ENCODE data around the gene CNTN1.

Gene CNTN1

GRCh38 chr12:40963751-40964150, 271.5 kb downstream of the CNTN1 start:
- DNase-seq (ENCODE audit: low read depth, low spot score), result no peak

- DNase-seq (ENCODE audit: low read depth, low spot score), result no peak
These were observed 277.6 kb downstream of the CNTN1 start for GRCh38 chr12:40969796-40970195.

- no peak for DNase-seq (ENCODE audit: low read depth, low spot score)
These were observed 278.2 kb downstream of the CNTN1 start for GRCh38 chr12:40970320-40970907.

GRCh38 chr12:40971911-40972310, 279.7 kb downstream of the CNTN1 start:
- DNase-seq (ENCODE audit: low read depth, low spot score), result no peak

- DNase-seq (ENCODE audit: low read depth, low spot score), result no peak
These were observed 284.3 kb downstream of the CNTN1 start for GRCh38 chr12:40976546-40976945.

GRCh38 chr12:40980427-40980961, 288.3 kb downstream of the CNTN1 start:
- DNase-seq (ENCODE audit: low read depth, low spot score), result no peak

GRCh38 chr12:40986001-40986400, 293.8 kb downstream of the CNTN1 start:
- no peak for DNase-seq (ENCODE audit: low read depth, low spot score)

GRCh38 chr12:40988355-40988754, 296.1 kb downstream of the CNTN1 start:
- DNase-seq (ENCODE audit: low read depth, low spot score), result no peak

GRCh38 chr12:40988824-40989223, 296.6 kb downstream of the CNTN1 start:
- DNase-seq (ENCODE audit: low read depth, low spot score), result no peak

GRCh38 chr12:40989785-40990184, 297.5 kb downstream of the CNTN1 start:
- no peak for DNase-seq (ENCODE audit: low read depth, low spot score)

GRCh38 chr12:40992158-40992557, 299.9 kb downstream of the CNTN1 start:
- DNase-seq (ENCODE audit: low read depth, low spot score), result no peak

GRCh38 chr12:40992674-40993073, 300.4 kb downstream of the CNTN1 start:
- no peak for DNase-seq (ENCODE audit: low read depth, low spot score)

GRCh38 chr12:40993158-40993557, 300.9 kb downstream of the CNTN1 start:
- no peak for DNase-seq (ENCODE audit: low read depth, low spot score)

GRCh38 chr12:40996091-40996490, 303.9 kb downstream of the CNTN1 start:
- no peak for DNase-seq (ENCODE audit: low read depth, low spot score)

GRCh38 chr12:40999210-40999609, 307.0 kb downstream of the CNTN1 start:
- no peak for DNase-seq (ENCODE audit: low read depth, low spot score)

- DNase-seq (ENCODE audit: low read depth, low spot score), result no peak
These were observed 316.2 kb downstream of the CNTN1 start for GRCh38 chr12:41008472-41008871.

GRCh38 chr12:41011939-41012338, 319.7 kb downstream of the CNTN1 start:
- DNase-seq (ENCODE audit: low read depth, low spot score), result no peak

GRCh38 chr12:41013881-41014642, 321.8 kb downstream of the CNTN1 start:
- no peak for DNase-seq (ENCODE audit: low read depth, low spot score)

- no peak for DNase-seq (ENCODE audit: low read depth, low spot score)
These were observed 322.4 kb downstream of the CNTN1 start for GRCh38 chr12:41014643-41015020.

- DNase-seq (ENCODE audit: low read depth, low spot score), result no peak
These were observed 325.8 kb downstream of the CNTN1 start for GRCh38 chr12:41018010-41018409.

- DNase-seq (ENCODE audit: low read depth, low spot score), result no peak
These were observed 327.2 kb downstream of the CNTN1 start for GRCh38 chr12:41019461-41019860.

GRCh38 chr12:41023836-41024235, 331.6 kb downstream of the CNTN1 start:
- no peak for DNase-seq (ENCODE audit: low read depth, low spot score)

GRCh38 chr12:41026151-41026550, 333.9 kb downstream of the CNTN1 start:
- no peak for DNase-seq (ENCODE audit: low read depth, low spot score)

Measured in activated CD4-positive, CD25-positive, alpha-beta regulatory T cell treated with anti-CD3 and anti-CD28 coated beads, Interleukin-2, amount 50 U/mL, for 16 hours (primary cell).